Ovary (tissue), 3 donors: ENCODE results near the gene FBXL5.

Experiments used
- CTCF ChIP-seq, 3 donors: fragments of 450-650 bp in 2 of 3; fragments of 200-600 bp in 1 of 3; IDR thresholded peaks; one replicate each; pipeline versions ENCODE4 v1.5.1 to v1.8.0; 2016 to 2022; ENCODE audit warnings: antibody characterized with exemption in 3 of 3, mild to moderate bottlenecking in 1 of 3
- POLR2A ChIP-seq: fragments of 450-650 bp; IDR thresholded peaks from one replicate; pipeline ENCODE4 v1.6.1; 2017; ENCODE audit warnings: antibody characterized with exemption, mild to moderate bottlenecking, moderate library complexity
- donor health status: DM: no; HTN: no; CAD: no.

- no peak for TF ChIP-seq CTCF (IDR thresholded peaks at IDR 0.05)
- TF ChIP-seq POLR2A: no peak
Observed at GRCh38 chr4:15562623-15563022, 92.5 kb downstream of the FBXL5 start.
